Peyer's patch (tissue), 4 donors: ENCODE data around the gene MOSMO. TPM values are rescaled to one million over a fixed set of nuclear protein-coding genes. Genes with fewer than 3 reads are reported as not detected.

ENCODE experiments used
- DNase-seq, 3 donors: peaks; one replicate each; pipeline ENCODE4 v3.0.0-alpha.2; 2017 to 2019
- H3K27ac ChIP-seq, 4 donors: fragments of 200-600 bp; sonication (generic); one replicate each; pipeline ENCODE4 v1.5.1; 2016 to 2019
- H3K27me3 ChIP-seq, 2 donors: fragments of 200-600 bp; sonication (generic); one replicate each; pipeline ENCODE4 v1.5.1; 2019
- H3K36me3 ChIP-seq, 3 donors: fragments of 200-600 bp; sonication (generic); one replicate each; pipeline ENCODE4 v1.5.1; 2016 to 2019
- H3K4me1 ChIP-seq, 4 donors: fragments of 200-600 bp; sonication (generic); one replicate each; pipeline ENCODE4 v1.5.1; 2016 to 2019
- H3K4me3 ChIP-seq, 4 donors: fragments of 200-600 bp; sonication (generic); 1 replicate in 3 of 4; 2 replicates in 1 of 4; pipeline ENCODE4 v1.5.1; 2016 to 2019; ENCODE audit warnings: mild to moderate bottlenecking in 1 of 4
- H3K9me3 ChIP-seq, 4 donors: fragments of 200-600 bp; sonication (generic); one replicate each; pipeline ENCODE4 v1.5.1; 2016 to 2019; ENCODE audit warnings: mild to moderate bottlenecking in 1 of 4
- CTCF ChIP-seq, 6 experiments: fragments of 450-650 bp in 4 of 6; fragments of 200-600 bp in 2 of 6; sonication (generic) in 1 of 6; IDR thresholded peaks; one replicate each; pipeline ENCODE4 v1.5.1; 2017 to 2019; ENCODE audit warnings: antibody characterized with exemption in 6 of 6, mild to moderate bottlenecking in 3 of 6, moderate library complexity in 1 of 6
- POLR2A ChIP-seq, 2 donors: fragments of 450-650 bp; IDR thresholded peaks; one replicate each; pipeline ENCODE4 v1.5.1; 2017; ENCODE audit warnings: antibody characterized with exemption in 2 of 2, mild to moderate bottlenecking in 2 of 2, moderate library complexity in 2 of 2
- total RNA-seq, 4 donors: library from RNA; depleted of rRNA; stranded (reverse); fragments of >200 nt; gene quantifications; one replicate each; pipeline ENCODE4 v1.1.0, GENCODE V29; 2016

The MOSMO gene
- total RNA-seq, 4 donors from 2014 or later = 9.9 to 28.0 (median 13.4) TPM

- no peaks in the 10 kb centered on the region for H3K27me3 ChIP-seq
- DNase-seq = no peak
- no peaks in the 10 kb centered on the region for H3K36me3 ChIP-seq
- peaks cover 0 to 14% (median 2%) of the 10 kb centered on the region in 4 donors for H3K4me1 ChIP-seq
- H3K9me3 ChIP-seq = no peaks in the 10 kb centered on the region
- H3K27ac ChIP-seq = no peak overlapping the region
- H3K4me3 ChIP-seq = no peak overlapping the region
- no peak for TF ChIP-seq CTCF (IDR thresholded peaks at IDR 0.05)
- TF ChIP-seq POLR2A (IDR thresholded peaks at IDR 0.05) = no peak
Measured at GRCh38 chr16:22003195-22003594, 4.7 kb upstream of the MOSMO start.

GRCh38 chr16:22004341-22004740 is 3.6 kb upstream of the MOSMO start:
- H3K4me3 ChIP-seq = no peak overlapping the region
- H3K27ac ChIP-seq = no peak overlapping the region
- no peak for DNase-seq
- no peaks in the 10 kb centered on the region for H3K36me3 ChIP-seq
- H3K27me3 ChIP-seq = no peaks in the 10 kb centered on the region
- TF ChIP-seq CTCF (IDR thresholded peaks at IDR 0.05) = no peak
- TF ChIP-seq POLR2A (IDR thresholded peaks at IDR 0.05) = no peak
- peaks cover 0 to 22% (median 4%) of the 10 kb centered on the region in 4 donors for H3K4me1 ChIP-seq
- no peaks in the 10 kb centered on the region for H3K9me3 ChIP-seq

- Histone ChIP-seq H3K36me3 (no peaks in the 10 kb centered on the region), H3K9me3 (no peaks in the 10 kb centered on the region), H3K4me3 (no peak overlapping the region), H3K4me1 (peaks cover 0 to 15% (median 4%) of the 10 kb centered on the region in 4 donors), H3K27me3 (no peaks in the 10 kb centered on the region), H3K27ac (no peak overlapping the region)
- TF ChIP-seq CTCF (IDR thresholded peaks at IDR 0.05) (no peak), POLR2A (IDR thresholded peaks at IDR 0.05) (no peak)
- DNase-seq = no peak
Measured at GRCh38 chr16:22005746-22006145, 2.2 kb upstream of the MOSMO start.

GRCh38 chr16:22006636-22007035 is 1.3 kb upstream of the MOSMO start:
- Histone ChIP-seq H3K27ac (no peak overlapping the region), H3K4me3 (no peak overlapping the region), H3K9me3 (no peaks in the 10 kb centered on the region), H3K27me3 (no peaks in the 10 kb centered on the region), H3K36me3 (no peaks in the 10 kb centered on the region), H3K4me1 (peaks cover 0 to 17% (median 4%) of the 10 kb centered on the region in 4 donors)
- no peak for DNase-seq
- TF ChIP-seq CTCF (IDR thresholded peaks at IDR 0.05) (no peak), POLR2A (IDR thresholded peaks at IDR 0.05) (no peak)

GRCh38 chr16:22007159-22007508 is 777 bp upstream of the MOSMO start:
- TF ChIP-seq POLR2A (IDR thresholded peaks at IDR 0.05) (no peak), CTCF (IDR thresholded peaks at IDR 0.05) (no peak)
- H3K27ac ChIP-seq = peak overlapping the region; percentile 75 to 92 (median 80)
- no peaks in the 10 kb centered on the region for H3K27me3 ChIP-seq
- H3K4me3 ChIP-seq = peak overlapping the region; percentile 81 to 99 (median 88)
- peaks cover 0 to 17% (median 4%) of the 10 kb centered on the region in 4 donors for H3K4me1 ChIP-seq
- H3K36me3 ChIP-seq = no peaks in the 10 kb centered on the region
- no peak for DNase-seq
- no peaks in the 10 kb centered on the region for H3K9me3 ChIP-seq
